Neural cell (in vitro differentiated cells): Measurements from ENCODE around the gene GLRX. TPM values are rescaled to one million over a fixed set of nuclear protein-coding genes. Genes with fewer than 3 reads are reported as not detected.

ENCODE experiments used
- H2AFZ ChIP-seq: fragments of 200-600, 300-800 bp; sonication (generic), shearing (Covaris generic); 2 replicates; pipeline ENCODE4 v1.6.0; 2014; ENCODE audit warnings: low read depth, mild to moderate bottlenecking, antibody characterized with exemption, low read length, moderate library complexity
- H3F3A ChIP-seq: fragments of 200-600 bp; shearing (Covaris generic); 2 replicates; pipeline ENCODE4 v1.6.1; 2016; ENCODE audit warnings: mild to moderate bottlenecking, moderate library complexity, mixed read lengths, antibody characterized with exemption, low read length; ENCODE audit not compliant: insufficient read depth, poor library complexity, severe bottlenecking
- H3K27ac ChIP-seq: fragments of 200-600, 300-800 bp; sonication (generic), shearing (Covaris generic); 2 replicates; pipeline ENCODE4 v1.5.1; 2014; ENCODE audit warnings: mild to moderate bottlenecking, low read length, moderate library complexity
- H3K27me3 ChIP-seq: fragments of 300-800, 200-600 bp; sonication (generic), shearing (Covaris generic); 2 replicates; pipeline ENCODE4 v1.6.0; 2014; ENCODE audit warnings: mild to moderate bottlenecking, low read depth, low read length, moderate library complexity; ENCODE audit not compliant: insufficient read depth
- H3K36me3 ChIP-seq: fragments of 300-800, 200-600 bp; sonication (generic), shearing (Covaris generic); 2 replicates; pipeline ENCODE4 v1.5.1; 2014; ENCODE audit warnings: mild to moderate bottlenecking, antibody characterized with exemption, low read length, moderate library complexity; ENCODE audit not compliant: insufficient read depth
- H3K4me2 ChIP-seq: fragments of 300-800, 200-600 bp; sonication (generic), shearing (Covaris generic); 2 replicates; pipeline ENCODE4 v1.6.0; 2014; ENCODE audit warnings: mild to moderate bottlenecking, low read length
- H3K4me3 ChIP-seq: fragments of 300-800, 200-600 bp; sonication (generic), shearing (Covaris generic); 2 replicates; pipeline ENCODE4 v1.5.1; 2014; ENCODE audit warnings: mild to moderate bottlenecking, low read length, moderate library complexity
- H3K79me2 ChIP-seq: fragments of 200-600 bp; shearing (Covaris generic); replicated peaks from 2 replicates; pipeline ENCODE4 v1.6.0; 2014; ENCODE audit warnings: mild to moderate bottlenecking, low read length, moderate library complexity; ENCODE audit not compliant: insufficient read depth
- H3K9ac ChIP-seq: fragments of 300-800, 200-600 bp; sonication (generic), shearing (Covaris generic); 2 replicates; pipeline ENCODE4 v1.6.1; 2016; ENCODE audit warnings: mild to moderate bottlenecking, low read length, mixed read lengths
- H3K9me2 ChIP-seq: fragments of 200-600 bp; shearing (Covaris generic); 2 replicates; pipeline ENCODE4 v1.6.1; 2016; ENCODE audit warnings: mild to moderate bottlenecking, low read length, mixed read lengths; ENCODE audit not compliant: insufficient read depth
- H3K9me3 ChIP-seq: fragments of 200-600, 300-800 bp; sonication (generic), shearing (Covaris generic); 2 replicates; pipeline ENCODE4 v1.6.1; 2016; ENCODE audit warnings: mild to moderate bottlenecking, mixed run types, low read length, moderate library complexity, mixed read lengths
- H4K20me1 ChIP-seq: fragments of 200-600 bp; shearing (Covaris generic); 2 replicates; pipeline ENCODE4 v1.6.1; 2016; ENCODE audit warnings: mild to moderate bottlenecking, mixed run types; ENCODE audit not compliant: insufficient read depth
- CTCF ChIP-seq: fragments of 450-650 bp; IDR thresholded peaks from 2 replicates; pipeline ENCODE4 v1.5.1; 2014; ENCODE audit warnings: antibody characterized with exemption, mild to moderate bottlenecking, moderate library complexity; ENCODE audit not compliant: poor library complexity, severe bottlenecking
- EP300 ChIP-seq: fragments of 450-650 bp; conservative IDR thresholded peaks from 2 replicates; pipeline ENCODE4 v1.6.1; 2014; ENCODE audit warnings: antibody characterized with exemption, mild to moderate bottlenecking, moderate library complexity; ENCODE audit not compliant: poor library complexity, severe bottlenecking
- EZH2 ChIP-seq: fragments of 200-600, 300-800 bp; shearing (Covaris generic), sonication (generic); IDR thresholded peaks from 2 replicates; pipeline ENCODE4 v1.6.1; 2014; ENCODE audit warnings: antibody characterized with exemption, low read length, borderline replicate concordance, mild to moderate bottlenecking; ENCODE audit not compliant: insufficient read depth, poor library complexity, severe bottlenecking
- MXI1 ChIP-seq: fragments of 450-650 bp; conservative IDR thresholded peaks from 2 replicates; pipeline ENCODE4 v1.6.1; 2014; ENCODE audit warnings: antibody characterized with exemption, mild to moderate bottlenecking; ENCODE audit not compliant: poor library complexity, severe bottlenecking
- POLR2AphosphoS5 ChIP-seq: IDR thresholded peaks from 2 replicates; pipeline ENCODE4 v1.6.1; 2012
- RAD21 ChIP-seq: fragments of 450-650 bp; conservative IDR thresholded peaks from 2 replicates; pipeline ENCODE4 v1.6.1; 2014; ENCODE audit warnings: antibody characterized with exemption, mild to moderate bottlenecking, moderate library complexity
- REST ChIP-seq: IDR thresholded peaks from 2 replicates; pipeline ENCODE4 v1.6.1; 2012; ENCODE audit warnings: borderline replicate concordance
- SMC3 ChIP-seq: fragments of 450-650 bp; conservative IDR thresholded peaks from 2 replicates; pipeline ENCODE4 v1.6.1; 2014; ENCODE audit warnings: antibody characterized with exemption, mild to moderate bottlenecking, moderate library complexity; ENCODE audit not compliant: poor library complexity
- TAF1 ChIP-seq: IDR thresholded peaks from 2 replicates; pipeline ENCODE4 v1.6.1; 2012; ENCODE audit warnings: low read depth
- polyA plus RNA-seq: library from polyadenylated mRNA; depleted of rRNA; stranded (reverse); fragments of >200 nt; gene quantifications from 2 replicates; pipeline ENCODE4 v1.2.3, GENCODE V29; 2014

GLRX gene
- polyA plus RNA-seq, 1 donor from 2014 or later: 54.0 TPM

GRCh38 chr5:95841914-95842812, 19.6 kb upstream of the GLRX start:
- Histone ChIP-seq H3K9me3 (no peaks in the 10 kb centered on the region), H3K36me3 (no peaks in the 10 kb centered on the region), H4K20me1 (no peaks in the 10 kb centered on the region), H3K9ac (no peak overlapping the region), H3K27ac (no peak overlapping the region), H2AFZ (no peak overlapping the region), H3K4me3 (no peak overlapping the region), H3K79me2 (no peaks in the 10 kb centered on the region), H3K9me2 (no peaks in the 10 kb centered on the region), H3K27me3 (no peaks in the 10 kb centered on the region), H3K4me2 (no peak overlapping the region), H3F3A (no peaks in the 10 kb centered on the region)
- TF ChIP-seq MXI1 (no peak), EZH2 (no peak), SMC3 (no peak), REST (no peak), CTCF (no peak)

GRCh38 chr5:95840956-95841705, 18.6 kb upstream of the GLRX start:
- Histone ChIP-seq H3K36me3 (no peaks in the 10 kb centered on the region), H4K20me1 (no peaks in the 10 kb centered on the region), H3F3A (no peaks in the 10 kb centered on the region), H3K9me2 (no peaks in the 10 kb centered on the region), H3K27ac (no peak overlapping the region), H3K9ac (no peak overlapping the region), H3K9me3 (no peaks in the 10 kb centered on the region), H3K79me2 (no peaks in the 10 kb centered on the region), H3K4me2 (no peak overlapping the region), H3K27me3 (no peaks in the 10 kb centered on the region), H3K4me3 (no peak overlapping the region), H2AFZ (no peak overlapping the region)
- TF ChIP-seq POLR2AphosphoS5: no peak
- TF ChIP-seq EZH2: no peak
- no peak for TF ChIP-seq MXI1
- no peak for TF ChIP-seq REST
- no peak for TF ChIP-seq RAD21
- TF ChIP-seq TAF1: no peak
- no peak for TF ChIP-seq EP300
- no peak for TF ChIP-seq SMC3
- TF ChIP-seq CTCF: no peak
